Tibial nerve (tissue), 4 donors: ENCODE data around the gene CTNNB1. TPM values are rescaled to one million over a fixed set of nuclear protein-coding genes. Genes with fewer than 3 reads are reported as not detected.

ENCODE experiments used
- DNase-seq, 2 donors: peaks; one replicate each; pipeline ENCODE4 v3.0.0-alpha.2; 2019; ENCODE audit warnings: low spot score in 2 of 2
- H3K27ac ChIP-seq, 4 donors: fragments of 200-600 bp; sonication (generic) in 3 of 4; one replicate each; pipeline ENCODE4 v1.5.1; 2017 to 2019; ENCODE audit warnings: mild to moderate bottlenecking in 1 of 4
- H3K27me3 ChIP-seq, 2 donors: fragments of 200-600 bp; sonication (generic) in 1 of 2; one replicate each; pipeline versions ENCODE4 v1.5.1 to v1.6.0; 2017 to 2019
- H3K36me3 ChIP-seq, 3 donors: fragments of 200-600 bp; sonication (generic); one replicate each; pipeline ENCODE4 v1.5.1; 2018 to 2019
- H3K4me1 ChIP-seq, 4 donors: fragments of 200-600 bp; sonication (generic) in 3 of 4; one replicate each; pipeline ENCODE4 v1.5.1; 2017 to 2019
- H3K4me3 ChIP-seq, 4 donors: fragments of 200-600 bp; sonication (generic) in 3 of 4; one replicate each; pipeline ENCODE4 v1.5.1; 2017 to 2019; ENCODE audit warnings: mild to moderate bottlenecking in 1 of 4, moderate library complexity in 1 of 4
- H3K9me3 ChIP-seq, 4 donors: fragments of 200-600 bp; sonication (generic) in 3 of 4; one replicate each; pipeline ENCODE4 v1.5.1; 2017 to 2019
- EP300 ChIP-seq, 2 donors: sonication (generic); formaldehyde crosslinking; IDR thresholded peaks; one replicate each; pipeline ENCODE4 v1.6.1; 2017; ENCODE audit warnings: antibody characterized with exemption in 2 of 2, mild to moderate bottlenecking in 1 of 2
- POLR2A ChIP-seq, 2 donors: fragments of 450-650 bp; IDR thresholded peaks; one replicate each; pipeline ENCODE4 v1.6.1; 2017; ENCODE audit warnings: antibody characterized with exemption in 2 of 2, mild to moderate bottlenecking in 2 of 2, moderate library complexity in 2 of 2
- WGBS, 2 donors: methylation state at CpG; one replicate each; pipeline ENCODE4 v1.1.5; 2018; 5-methylcytosine and 5-hydroxymethylcytosine counted together
- total RNA-seq, 4 donors: library from RNA; depleted of rRNA; stranded (reverse); fragments of >200 nt; gene quantifications; one replicate each; pipeline ENCODE4 v1.1.0, GENCODE V29; 2016
- TF ChIP-seq, protein P1 (sequence below), 5 experiments: fragments of 200-600 bp in 3 of 5; fragments of 450-650 bp in 2 of 5; sonication (generic) in 3 of 5; IDR thresholded peaks; one replicate each; pipeline ENCODE4 v1.5.1; 2016 to 2019; ENCODE audit warnings: antibody characterized with exemption in 5 of 5, mild to moderate bottlenecking in 3 of 5, moderate library complexity in 2 of 5

Gene CTNNB1
- total RNA-seq, 4 donors from 2014 or later = 411 to 548 (median 505) TPM

DNA sequence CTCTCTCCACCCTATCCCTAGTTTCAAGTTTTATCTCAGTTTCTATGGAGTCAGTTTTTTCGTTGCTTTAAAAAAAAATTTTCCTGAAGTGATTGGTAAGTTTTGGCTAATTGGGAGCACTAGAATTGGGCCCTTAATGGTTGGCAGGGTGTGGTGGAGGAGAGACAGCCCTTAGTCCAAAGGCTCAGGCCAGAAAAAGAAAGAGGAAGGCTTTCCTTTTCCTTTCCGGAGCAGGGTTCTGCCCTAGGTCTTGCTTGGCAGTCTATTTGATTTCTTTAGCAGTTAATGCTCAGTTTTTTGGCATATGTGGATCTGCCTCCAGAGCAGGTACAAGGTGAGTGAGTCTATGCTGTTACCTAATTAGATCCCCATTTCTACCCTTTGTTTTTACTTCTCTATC lies 22.7 kb downstream of the CTNNB1 start:
- Histone ChIP-seq H3K27ac (peak overlapping the region in 1 of 4 donors; percentile 33), H3K27me3 (no peaks in the 10 kb centered on the region), H3K9me3 (no peaks in the 10 kb centered on the region), H3K4me1 (peaks cover 0 to 82% (median 35%) of the 10 kb centered on the region in 4 donors), H3K4me3 (no peak overlapping the region), H3K36me3 (peaks cover 4 to 27% (median 23%) of the 10 kb centered on the region in 3 donors)
- 38 to 55% methylated on average over 2 of the region's 2 CpGs for WGBS, 2 donors
- no peak for TF ChIP-seq EP300 (IDR thresholded peaks at IDR 0.05)
- TF ChIP-seq, protein P1, sequence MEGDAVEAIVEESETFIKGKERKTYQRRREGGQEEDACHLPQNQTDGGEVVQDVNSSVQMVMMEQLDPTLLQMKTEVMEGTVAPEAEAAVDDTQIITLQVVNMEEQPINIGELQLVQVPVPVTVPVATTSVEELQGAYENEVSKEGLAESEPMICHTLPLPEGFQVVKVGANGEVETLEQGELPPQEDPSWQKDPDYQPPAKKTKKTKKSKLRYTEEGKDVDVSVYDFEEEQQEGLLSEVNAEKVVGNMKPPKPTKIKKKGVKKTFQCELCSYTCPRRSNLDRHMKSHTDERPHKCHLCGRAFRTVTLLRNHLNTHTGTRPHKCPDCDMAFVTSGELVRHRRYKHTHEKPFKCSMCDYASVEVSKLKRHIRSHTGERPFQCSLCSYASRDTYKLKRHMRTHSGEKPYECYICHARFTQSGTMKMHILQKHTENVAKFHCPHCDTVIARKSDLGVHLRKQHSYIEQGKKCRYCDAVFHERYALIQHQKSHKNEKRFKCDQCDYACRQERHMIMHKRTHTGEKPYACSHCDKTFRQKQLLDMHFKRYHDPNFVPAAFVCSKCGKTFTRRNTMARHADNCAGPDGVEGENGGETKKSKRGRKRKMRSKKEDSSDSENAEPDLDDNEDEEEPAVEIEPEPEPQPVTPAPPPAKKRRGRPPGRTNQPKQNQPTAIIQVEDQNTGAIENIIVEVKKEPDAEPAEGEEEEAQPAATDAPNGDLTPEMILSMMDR (IDR thresholded peaks at IDR 0.05) = no peak
- no peak for DNase-seq

DNA sequence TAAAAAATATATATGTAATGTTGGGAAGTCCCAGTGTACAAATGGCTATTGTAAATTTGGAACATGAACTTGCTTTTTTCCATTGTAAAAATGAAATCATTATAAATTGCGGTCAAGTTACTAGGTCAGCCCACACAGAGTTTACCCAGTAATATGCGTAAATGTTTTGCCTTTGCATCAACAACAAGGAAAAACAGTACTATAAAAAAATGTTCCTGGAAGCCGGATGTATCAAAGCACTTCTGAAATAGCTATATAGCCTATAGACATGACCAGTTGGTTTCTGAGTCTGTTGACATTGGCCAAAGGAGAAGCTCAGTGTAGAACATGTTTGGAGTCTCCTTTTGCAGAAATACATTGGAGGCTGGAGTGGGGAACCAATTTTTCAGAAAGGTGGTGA lies 23.2 kb downstream of the CTNNB1 start:
- WGBS, 2 donors = 21 to 36% methylated on average over 3 of the region's 3 CpGs
- TF ChIP-seq EP300 (IDR thresholded peaks at IDR 0.05) (no peak), POLR2A (IDR thresholded peaks at IDR 0.05) (no peak)
- TF ChIP-seq, protein P1 (IDR thresholded peaks at IDR 0.05) = no peak

DNA sequence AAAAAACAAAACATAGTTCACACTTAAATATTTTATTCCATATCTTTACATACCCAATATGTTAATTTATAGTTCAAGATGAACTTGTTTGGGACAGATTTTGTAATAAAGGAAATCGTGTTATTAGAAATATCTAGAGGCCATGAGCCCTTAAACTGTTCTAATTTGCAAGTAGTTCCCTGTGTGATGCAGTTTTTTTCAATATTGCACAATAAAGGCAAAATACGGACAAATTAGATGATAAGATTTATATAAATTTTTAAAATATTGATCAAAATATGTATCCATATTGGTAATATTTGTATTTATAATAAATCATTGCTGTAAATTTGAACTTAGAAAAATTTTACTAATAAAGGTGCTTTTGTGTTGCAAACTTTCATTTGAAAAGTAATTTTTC lies 23.8 kb downstream of the CTNNB1 start:
- no peak for DNase-seq
- Histone ChIP-seq H3K27me3 (no peaks in the 10 kb centered on the region), H3K9me3 (no peaks in the 10 kb centered on the region), H3K4me3 (no peak overlapping the region), H3K27ac (no peak overlapping the region), H3K4me1 (peaks cover 0 to 71% (median 30%) of the 10 kb centered on the region in 4 donors), H3K36me3 (peaks cover 4 to 38% (median 23%) of the 10 kb centered on the region in 3 donors)
- TF ChIP-seq EP300 (IDR thresholded peaks at IDR 0.05) (no peak), POLR2A (IDR thresholded peaks at IDR 0.05) (no peak)
- TF ChIP-seq, protein P1 (IDR thresholded peaks at IDR 0.05) = no peak
- 78 to 83% methylated on average over 2 of the region's 2 CpGs for WGBS, 2 donors

More for the DNA sequence above, 23.2 kb downstream of the CTNNB1 start:
- Histone ChIP-seq H3K9me3 (no peaks in the 10 kb centered on the region), H3K4me3 (no peak overlapping the region), H3K27ac (peak overlapping the region in 1 of 4 donors; percentile 33), H3K4me1 (peaks cover 0 to 77% (median 30%) of the 10 kb centered on the region in 4 donors), H3K36me3 (peaks cover 4 to 32% (median 23%) of the 10 kb centered on the region in 3 donors), H3K27me3 (no peaks in the 10 kb centered on the region)
- DNase-seq = no peak

DNA sequence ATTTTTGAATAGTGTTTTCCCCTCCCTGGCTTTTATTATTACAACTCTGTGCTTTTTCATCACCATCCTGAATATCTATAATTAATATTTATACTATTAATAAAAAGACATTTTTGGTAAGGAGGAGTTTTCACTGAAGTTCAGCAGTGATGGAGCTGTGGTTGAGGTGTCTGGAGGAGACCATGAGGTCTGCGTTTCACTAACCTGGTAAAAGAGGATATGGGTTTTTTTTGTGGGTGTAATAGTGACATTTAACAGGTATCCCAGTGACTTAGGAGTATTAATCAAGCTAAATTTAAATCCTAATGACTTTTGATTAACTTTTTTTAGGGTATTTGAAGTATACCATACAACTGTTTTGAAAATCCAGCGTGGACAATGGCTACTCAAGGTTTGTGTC lies 24.4 kb downstream of the CTNNB1 start:
- no peaks in the 10 kb centered on the region for H3K9me3 ChIP-seq
- peaks cover 4 to 44% (median 23%) of the 10 kb centered on the region in 3 donors for H3K36me3 ChIP-seq
- H3K4me3 ChIP-seq = no peak overlapping the region
- 74 to 79% methylated on average over 2 of the region's 2 CpGs for WGBS, 2 donors
- no peak for TF ChIP-seq POLR2A (IDR thresholded peaks at IDR 0.05)
- no peak for TF ChIP-seq EP300 (IDR thresholded peaks at IDR 0.05)
- TF ChIP-seq, protein P1 (IDR thresholded peaks at IDR 0.05) = no peak
- DNase-seq = no peak
- H3K4me1 ChIP-seq = peaks cover 0 to 68% (median 30%) of the 10 kb centered on the region in 4 donors
- peak overlapping the region in 1 of 4 donors; percentile 37 for H3K27ac ChIP-seq
- H3K27me3 ChIP-seq = no peaks in the 10 kb centered on the region

DNA sequence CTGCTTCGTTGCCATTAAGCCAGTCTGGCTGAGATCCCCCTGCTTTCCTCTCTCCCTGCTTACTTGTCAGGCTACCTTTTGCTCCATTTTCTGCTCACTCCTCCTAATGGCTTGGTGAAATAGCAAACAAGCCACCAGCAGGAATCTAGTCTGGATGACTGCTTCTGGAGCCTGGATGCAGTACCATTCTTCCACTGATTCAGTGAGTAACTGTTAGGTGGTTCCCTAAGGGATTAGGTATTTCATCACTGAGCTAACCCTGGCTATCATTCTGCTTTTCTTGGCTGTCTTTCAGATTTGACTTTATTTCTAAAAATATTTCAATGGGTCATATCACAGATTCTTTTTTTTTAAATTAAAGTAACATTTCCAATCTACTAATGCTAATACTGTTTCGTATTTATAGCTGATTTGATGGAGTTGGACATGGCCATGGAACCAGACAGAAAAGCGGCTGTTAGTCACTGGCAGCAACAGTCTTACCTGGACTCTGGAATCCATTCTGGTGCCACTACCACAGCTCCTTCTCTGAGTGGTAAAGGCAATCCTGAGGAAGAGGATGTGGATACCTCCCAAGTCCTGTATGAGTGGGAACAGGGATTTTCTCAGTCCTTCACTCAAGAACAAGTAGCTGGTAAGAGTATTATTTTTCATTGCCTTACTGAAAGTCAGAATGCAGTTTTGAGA lies 25.0 kb downstream of the CTNNB1 start:
- WGBS, 2 donors = 61 to 69% methylated on average over 3 of the region's 3 CpGs
- H3K4me1 ChIP-seq = peaks cover 0 to 68% (median 30%) of the 10 kb centered on the region in 4 donors
- H3K27ac ChIP-seq = peak overlapping the region in 1 of 4 donors; percentile 53
- H3K27me3 ChIP-seq = no peaks in the 10 kb centered on the region
- DNase-seq = peak in 1 of 2 donors; percentile 40
- H3K4me3 ChIP-seq = no peak overlapping the region
- no peaks in the 10 kb centered on the region for H3K9me3 ChIP-seq
- peaks cover 4 to 46% (median 23%) of the 10 kb centered on the region in 3 donors for H3K36me3 ChIP-seq
- TF ChIP-seq, protein P1 (IDR thresholded peaks at IDR 0.05) = peak in 1 of 5 experiments; percentile 38
- TF ChIP-seq POLR2A (IDR thresholded peaks at IDR 0.05) (no peak), EP300 (IDR thresholded peaks at IDR 0.05) (peak in 1 of 2 donors; percentile 90)
